GM19395 (cell line): ENCODE measurements around the gene GHDC.
"Not testable (repeated sequence)": the region's sequence is repeated elsewhere in the genome, so short reads cannot be mapped to it uniquely, and the experiment has no call there.

Source experiments
- ATAC-seq: cut with Tn5 transposase; IDR thresholded peaks from one replicate; pipeline ENCODE4 v1.9.1; 2021; ENCODE audit warnings: mild to moderate bottlenecking, moderate library complexity; ENCODE audit not compliant: unreplicated experiment

The GHDC gene

DNA sequence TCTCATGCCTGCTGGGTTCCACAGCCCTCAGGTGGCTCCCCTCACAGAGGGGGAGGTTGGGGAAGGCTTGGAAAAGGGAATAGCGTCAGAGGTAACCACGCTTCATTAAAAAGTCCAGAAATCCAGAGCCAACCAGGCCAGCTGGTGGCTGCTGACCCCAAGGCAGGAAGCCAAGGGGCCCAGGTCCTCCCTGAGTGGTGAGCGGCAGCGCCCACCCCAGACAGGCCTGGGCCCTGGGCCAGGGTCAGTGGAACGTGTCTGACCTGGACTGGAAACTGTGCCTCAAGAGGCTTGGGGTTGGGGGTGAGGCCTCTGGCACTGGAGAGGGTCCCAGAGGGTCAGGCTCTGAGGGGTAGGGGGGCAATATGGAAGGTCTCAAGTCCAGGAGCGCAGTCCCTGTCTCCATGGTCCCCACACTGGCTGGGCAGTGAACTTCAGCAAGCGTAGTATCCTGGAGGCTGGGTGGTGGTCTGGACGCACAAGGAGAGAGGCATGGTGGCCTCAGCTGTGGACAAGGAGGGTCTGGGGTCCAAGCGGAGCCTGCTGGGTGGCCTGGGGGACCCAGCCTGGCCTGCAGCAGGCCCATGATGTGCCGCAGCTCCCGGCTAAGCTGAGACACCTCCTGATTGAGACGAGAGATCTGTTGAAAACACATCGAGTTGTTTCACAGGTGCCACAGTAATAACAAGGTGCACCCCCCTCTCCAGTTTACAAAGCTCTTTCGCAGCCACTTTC, 34.3 kb downstream of the GHDC start:
- ATAC-seq: no peak

DNA sequence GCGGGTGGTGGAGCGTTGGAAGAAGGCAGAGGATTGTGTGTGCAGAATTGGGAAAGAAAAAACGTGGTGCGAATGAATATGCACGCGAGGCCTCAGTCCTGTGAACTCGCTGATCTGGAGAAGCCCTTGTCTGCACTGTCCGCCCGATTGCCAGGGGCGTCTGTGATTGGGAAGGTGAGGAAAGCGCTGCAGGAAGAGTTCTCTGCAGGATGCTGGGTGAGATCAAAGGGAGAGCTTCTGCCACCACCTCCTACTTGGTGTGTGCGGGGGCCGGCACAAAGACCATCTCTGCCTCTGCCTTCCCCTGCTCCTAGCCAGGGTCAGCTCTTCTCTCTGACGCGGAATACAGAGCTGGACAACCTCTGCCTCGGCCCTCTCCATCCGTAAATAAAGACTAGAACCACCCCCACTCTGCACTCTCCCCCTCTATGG, 38.7 kb downstream of the GHDC start:
- ATAC-seq: no peak

DNA sequence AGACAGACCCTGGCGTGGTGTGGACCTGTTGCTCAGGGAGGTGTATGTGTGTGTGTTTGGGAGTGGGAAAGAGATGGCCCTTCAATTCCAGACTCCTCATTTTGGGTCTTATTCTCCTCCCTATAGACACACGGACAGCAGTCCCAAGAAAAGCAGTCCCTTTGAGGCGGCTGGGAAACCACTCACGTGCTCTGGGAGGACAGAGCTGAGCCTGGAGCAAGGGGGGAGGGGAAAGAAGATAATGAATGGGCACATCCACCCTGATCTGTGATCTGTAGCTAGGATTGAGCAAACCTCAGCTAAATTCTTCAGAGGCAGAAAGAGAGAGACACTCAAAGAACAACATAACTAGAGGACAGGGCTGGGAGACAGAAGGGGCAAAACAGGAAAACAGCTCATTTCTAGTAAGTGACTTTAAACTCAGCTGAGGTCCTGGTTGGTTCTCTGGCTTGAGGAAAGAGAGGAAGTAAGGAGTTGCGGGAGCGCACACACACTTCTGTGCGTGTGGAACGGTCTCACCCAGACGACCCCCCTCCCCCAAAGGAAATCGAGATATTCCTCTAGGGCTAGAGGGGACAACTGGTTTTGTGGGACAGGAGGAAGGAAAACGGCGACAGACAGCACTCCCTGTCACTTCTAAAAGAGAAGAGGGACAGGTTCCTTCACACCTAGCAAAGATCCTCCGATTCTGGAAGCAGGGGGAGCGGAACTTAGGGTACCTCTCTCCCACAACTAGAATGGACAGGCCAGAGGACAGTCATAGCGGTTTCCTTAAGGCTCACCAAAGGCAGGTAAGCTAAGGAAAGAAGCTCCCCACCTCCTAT, 40.2 kb downstream of the GHDC start:
- ATAC-seq: no peak

DNA sequence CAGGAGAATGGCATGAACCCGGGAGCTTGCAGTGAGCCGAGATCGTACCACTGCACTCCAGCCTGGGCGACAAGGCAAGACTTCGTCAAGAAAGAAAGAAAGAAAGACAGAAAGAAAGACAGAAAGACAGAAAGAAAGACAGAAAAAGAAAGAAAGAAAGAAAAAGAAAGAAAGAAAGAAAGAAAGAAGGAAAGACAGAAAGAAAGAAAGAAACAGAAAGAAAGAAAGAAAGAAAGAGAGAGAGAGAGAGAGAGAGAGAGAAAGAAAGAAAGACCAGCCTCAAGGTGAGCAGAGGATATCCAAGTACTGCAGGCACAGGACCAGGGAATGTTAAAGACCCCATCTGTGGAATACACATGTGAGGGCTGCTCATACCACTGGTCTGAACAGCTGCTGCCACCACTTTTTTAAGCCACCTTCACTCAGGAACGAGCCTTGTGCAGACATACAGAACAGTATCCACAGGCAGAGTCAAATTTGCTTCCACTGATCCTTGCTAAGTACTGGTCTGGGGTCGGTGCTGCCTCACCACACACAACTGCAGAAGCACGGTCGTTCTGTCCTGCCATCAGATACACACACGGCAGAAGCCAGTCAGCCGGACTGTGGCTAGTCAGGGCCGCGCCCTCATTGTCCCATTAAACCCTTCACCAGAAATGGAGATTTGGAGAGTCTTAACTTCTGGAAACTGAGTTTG, 47.2 kb downstream of the GHDC start:
- no peak for ATAC-seq

DNA sequence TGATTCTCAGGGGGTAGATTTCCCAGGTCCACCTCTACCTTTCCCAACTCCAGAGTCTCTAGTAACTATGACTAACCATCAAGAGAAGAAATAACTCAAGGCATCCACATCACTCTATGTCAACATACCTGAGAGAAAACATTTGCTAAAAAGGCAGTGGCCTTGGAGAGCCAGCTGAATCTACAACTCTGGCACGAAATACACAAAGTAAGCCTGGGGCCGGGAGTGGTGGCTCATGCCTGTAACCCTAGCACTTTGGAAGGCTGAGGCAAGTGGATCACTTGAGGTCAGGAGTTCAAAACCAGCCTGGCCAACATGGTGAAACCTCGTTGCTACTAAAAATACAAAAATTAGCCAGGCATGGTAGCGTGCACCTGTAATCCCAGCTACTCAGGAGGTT, 51.2 kb downstream of the GHDC start:
- not testable (repeated sequence) for ATAC-seq

DNA sequence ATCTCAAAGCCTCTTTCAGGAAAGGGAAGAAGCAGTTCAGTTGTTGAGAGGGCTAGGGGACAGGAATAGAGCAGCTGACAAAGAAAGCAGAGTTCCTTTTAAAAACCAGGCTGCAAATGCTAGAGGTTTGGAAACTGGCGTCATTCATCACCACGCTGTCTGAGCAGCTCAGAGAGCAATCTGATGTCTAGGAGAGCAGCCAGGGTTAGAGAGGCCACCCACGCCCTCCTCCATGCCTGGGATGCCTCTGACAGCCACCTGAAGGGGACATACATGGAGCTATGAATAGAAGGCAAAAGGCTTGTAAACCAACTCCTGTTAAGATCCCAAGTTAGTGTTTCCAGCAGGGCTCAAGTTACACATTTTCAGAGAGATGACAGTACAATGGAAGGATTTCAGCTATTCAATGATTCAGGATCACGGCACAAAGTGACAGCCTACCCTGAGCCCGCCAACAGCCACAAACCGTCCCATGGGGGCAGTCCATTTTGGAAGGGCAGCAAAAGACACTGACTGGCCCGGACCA, 51.9 kb downstream of the GHDC start:
- ATAC-seq: no peak

DNA sequence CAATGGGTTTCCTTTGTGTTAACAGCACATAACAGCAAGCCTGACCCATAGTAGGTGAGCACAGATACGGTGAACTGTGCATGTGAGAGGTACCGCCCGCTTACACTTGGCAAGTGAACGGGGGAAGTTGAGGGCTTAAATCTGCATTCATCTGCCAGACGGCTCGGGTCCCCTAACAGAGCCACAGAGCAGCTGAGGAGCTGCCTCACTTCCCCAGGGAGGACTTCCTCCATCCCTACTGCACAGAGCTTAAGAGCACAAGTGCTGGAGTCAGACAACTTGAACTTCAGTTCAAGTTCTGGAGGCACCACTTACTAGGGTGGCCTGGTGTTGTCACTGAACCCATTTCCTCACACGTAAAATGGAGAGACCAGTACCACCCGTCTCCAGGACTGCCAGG, 52.9 kb downstream of the GHDC start:
- no peak for ATAC-seq

DNA sequence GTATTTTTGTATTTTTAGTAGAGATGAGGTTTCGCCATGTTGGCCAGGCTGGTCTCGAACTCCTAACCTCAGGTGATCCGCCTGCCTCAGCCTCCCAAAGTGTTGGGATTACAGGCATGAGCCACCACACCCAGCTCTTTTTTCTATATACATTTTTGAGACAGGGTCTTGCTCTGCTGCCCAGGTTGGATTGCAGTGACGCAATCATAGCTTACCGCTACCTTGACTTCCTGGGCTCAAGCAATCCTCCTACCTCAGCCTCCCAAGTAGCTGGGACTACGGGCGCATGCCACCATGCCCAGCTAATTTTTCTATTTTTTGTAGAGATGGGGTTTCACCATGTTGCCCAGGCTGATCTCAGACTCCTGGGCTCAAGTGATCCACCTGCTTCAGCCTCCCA, 53.6 kb downstream of the GHDC start:
- not testable (repeated sequence) for ATAC-seq
